GM20000 (cell line): ENCODE measurements around the gene MYH15.

Experiments used
- DNase-seq: peaks from one replicate; pipeline ENCODE4 v3.0.0; 2012; ENCODE audit warnings: low spot score
- CTCF ChIP-seq: IDR thresholded peaks from 2 replicates; pipeline ENCODE4 v1.5.1; 2012; ENCODE audit warnings: mild to moderate bottlenecking, control low read depth; ENCODE audit errors: extremely low read depth, missing control alignments

MYH15 gene

GRCh38 chr3:108510496-108510895 lies at the start of gene MYH15:
TSS of gene MYH15 (minus strand) at chr3:108510596. CDS start at chr3:108510530, 66 bp downstream.
- no peak for TF ChIP-seq CTCF
- DNase-seq: no peak

DNA sequence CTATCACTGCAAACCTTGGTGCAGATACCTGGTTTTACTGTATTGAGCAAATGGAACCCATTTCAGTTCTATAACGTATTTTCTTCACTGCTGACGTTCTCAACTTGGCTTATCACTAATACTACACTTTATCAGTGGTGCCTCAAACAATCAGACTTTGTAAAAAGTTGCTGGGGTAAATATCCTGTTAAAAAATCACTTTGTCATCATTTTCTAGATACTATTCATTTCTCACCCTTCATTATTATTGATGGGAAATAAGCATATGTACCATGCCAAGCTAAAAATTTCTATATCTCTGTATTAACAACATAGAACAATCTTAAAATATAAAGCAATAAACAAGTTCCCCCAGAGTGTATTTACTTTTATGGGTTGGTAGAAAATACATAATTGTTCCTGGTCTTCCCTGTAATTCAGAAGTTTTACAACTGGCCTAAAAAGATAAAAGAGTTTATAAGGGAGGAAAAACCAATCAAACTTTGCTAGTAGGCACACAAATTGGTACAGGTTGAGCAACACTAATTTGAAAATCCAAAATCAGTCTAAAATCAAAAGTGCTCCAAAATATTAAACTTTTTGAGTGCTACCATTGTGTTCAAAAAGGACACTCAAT lies 45.7 kb upstream of the MYH15 start:
- no peak for DNase-seq
- no peak for TF ChIP-seq CTCF

- no peak for DNase-seq
- no peak for TF ChIP-seq CTCF
Measured at GRCh38 chr3:108554913-108555571, 44.6 kb upstream of the MYH15 start.

- no peak for TF ChIP-seq CTCF
- no peak for DNase-seq
Measured at GRCh38 chr3:108554229-108554628, 43.8 kb upstream of the MYH15 start.

- DNase-seq: peak; percentile 5
- no peak for TF ChIP-seq CTCF
Measured at GRCh38 chr3:108552267-108553159, 42.1 kb upstream of the MYH15 start.

GRCh38 chr3:108548886-108549285 lies 38.5 kb upstream of the MYH15 start:
- no peak for DNase-seq
- no peak for TF ChIP-seq CTCF

GRCh38 chr3:108548304-108548703 lies 37.9 kb upstream of the MYH15 start:
- TF ChIP-seq CTCF: no peak
- no peak for DNase-seq
